RWPE1 (cell line): Measurements from ENCODE around the gene C14orf39.
A peak's percentile ranks its signal among the peaks of the same experiment; 100 is the strongest.
"Not testable (repeated sequence)": the region's sequence is repeated elsewhere in the genome, so short reads cannot be mapped to it uniquely, and the experiment has no call there.

Experiments
- CTCF ChIA-PET: fragments of 350-600 bp; sonication (Branson Sonifier 250); formaldehyde crosslinking; extraction: SDS; loops from one replicate; lab custom pipeline; 2021; lab: Yijun Ruan, JAX
- POLR2A ChIA-PET: fragments of 400-600 bp; formaldehyde crosslinking; extraction: SDS; loops from one replicate; lab custom pipeline; 2020; ENCODE audit warnings: antibody characterized with exemption; ENCODE audit not compliant: low non-redundant PET; lab: Yijun Ruan, JAX
- DNase-seq: peaks from one replicate; pipeline ENCODE4 v3.0.0; 2012; ENCODE audit warnings: low spot score
- H3K27ac ChIP-seq: fragments of 450-650 bp; 2 replicates; pipeline ENCODE4 v1.5.1; 2017
- TF ChIP-seq, protein P1 (sequence below): fragments of 450-650 bp; conservative IDR thresholded peaks from 2 replicates; pipeline ENCODE4 v1.5.1; 2017; ENCODE audit warnings: low read depth, mild to moderate bottlenecking

The C14orf39 gene

DNA sequence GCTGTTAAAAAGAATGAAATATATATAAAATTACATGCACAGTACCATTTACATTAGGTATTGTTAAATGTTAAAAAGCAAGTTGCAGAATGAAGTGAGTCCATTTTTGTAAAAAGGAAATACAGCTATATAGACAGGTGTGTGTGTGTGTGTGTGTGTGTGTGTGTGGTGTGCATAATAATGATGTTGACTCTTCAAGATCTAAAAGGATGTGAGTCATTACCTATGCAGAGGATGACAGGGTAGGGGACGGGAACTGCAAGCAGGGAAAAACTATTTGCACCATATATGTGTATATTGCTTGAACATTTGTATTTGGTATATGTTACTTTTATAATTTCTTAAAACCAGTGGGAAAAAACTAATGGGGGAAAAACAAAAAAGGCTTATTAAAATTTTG is 3.1 kb downstream of the C14orf39 start:
- CTCF ChIA-PET, result no interaction called here
- TF ChIP-seq, protein P1, sequence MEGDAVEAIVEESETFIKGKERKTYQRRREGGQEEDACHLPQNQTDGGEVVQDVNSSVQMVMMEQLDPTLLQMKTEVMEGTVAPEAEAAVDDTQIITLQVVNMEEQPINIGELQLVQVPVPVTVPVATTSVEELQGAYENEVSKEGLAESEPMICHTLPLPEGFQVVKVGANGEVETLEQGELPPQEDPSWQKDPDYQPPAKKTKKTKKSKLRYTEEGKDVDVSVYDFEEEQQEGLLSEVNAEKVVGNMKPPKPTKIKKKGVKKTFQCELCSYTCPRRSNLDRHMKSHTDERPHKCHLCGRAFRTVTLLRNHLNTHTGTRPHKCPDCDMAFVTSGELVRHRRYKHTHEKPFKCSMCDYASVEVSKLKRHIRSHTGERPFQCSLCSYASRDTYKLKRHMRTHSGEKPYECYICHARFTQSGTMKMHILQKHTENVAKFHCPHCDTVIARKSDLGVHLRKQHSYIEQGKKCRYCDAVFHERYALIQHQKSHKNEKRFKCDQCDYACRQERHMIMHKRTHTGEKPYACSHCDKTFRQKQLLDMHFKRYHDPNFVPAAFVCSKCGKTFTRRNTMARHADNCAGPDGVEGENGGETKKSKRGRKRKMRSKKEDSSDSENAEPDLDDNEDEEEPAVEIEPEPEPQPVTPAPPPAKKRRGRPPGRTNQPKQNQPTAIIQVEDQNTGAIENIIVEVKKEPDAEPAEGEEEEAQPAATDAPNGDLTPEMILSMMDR, result no peak
- DNase-seq, result peak; percentile 52
- no peak overlapping the region for H3K27ac ChIP-seq
- POLR2A ChIA-PET, result no interaction called here

DNA sequence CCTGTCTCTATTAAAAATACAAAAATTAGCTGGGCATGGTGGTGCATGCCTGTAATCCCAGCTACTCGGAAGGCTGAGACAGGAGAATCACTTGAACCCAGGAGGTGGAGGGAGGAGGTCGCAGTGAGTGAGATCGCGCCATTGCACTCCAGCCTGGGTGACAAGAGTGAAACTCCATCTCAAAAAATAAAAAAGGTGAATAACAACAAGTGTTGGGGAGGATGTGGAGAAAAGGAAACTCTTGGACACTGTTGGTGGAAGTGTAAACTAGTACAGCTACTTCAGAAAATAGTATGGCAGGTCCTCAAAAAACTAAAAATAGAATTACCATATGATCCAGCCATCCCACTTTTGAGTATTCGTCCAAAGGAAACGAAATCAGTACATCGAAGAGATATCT is 5.6 kb downstream of the C14orf39 start:
- POLR2A ChIA-PET, CTCF ChIA-PET, H3K27ac ChIP-seq, DNase-seq: not testable (repeated sequence)

DNA sequence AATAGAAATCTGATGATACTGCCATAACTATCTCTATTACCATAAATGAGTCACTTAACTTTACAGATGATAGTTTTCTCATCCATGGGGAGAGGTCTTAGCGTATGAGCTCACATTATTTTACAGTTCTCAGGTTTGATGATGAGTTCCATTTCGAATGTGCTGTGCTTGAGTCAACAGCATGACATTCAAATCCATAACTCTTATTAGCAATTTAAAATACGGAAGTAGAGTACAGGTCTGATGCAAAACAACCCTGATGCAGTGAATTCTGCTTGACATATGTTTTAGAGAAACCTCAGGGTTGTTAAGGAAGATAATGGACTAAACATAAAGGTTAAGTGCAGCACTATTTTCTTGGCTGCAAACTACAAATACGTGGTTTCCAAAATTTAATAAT is 30.0 kb downstream of the C14orf39 start:
- CTCF ChIA-PET, result interaction anchor here (0.6 kb wide), 1 partner anchor 159 kb away, joined by 3 read pairs; no protein-coding TSS in a partner anchor

DNA sequence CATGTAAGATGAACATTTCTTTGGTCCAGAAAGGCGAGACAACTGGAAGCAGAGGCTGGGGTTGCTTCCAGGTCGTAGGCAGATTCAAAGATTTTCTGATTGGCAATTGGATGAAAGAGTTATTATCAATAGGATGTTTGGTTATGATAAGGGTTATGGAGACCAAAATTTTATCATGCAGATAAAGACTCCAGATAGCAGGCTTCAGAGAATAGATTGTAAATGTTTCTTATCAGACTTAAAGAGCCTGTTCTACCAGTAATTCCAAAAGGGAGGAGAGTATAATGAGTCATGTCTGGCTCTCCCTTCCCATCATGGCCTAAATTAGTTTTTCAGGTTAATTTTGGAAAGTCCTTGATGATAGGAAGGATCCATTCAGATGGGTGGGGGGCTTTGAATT is 55.6 kb downstream of the C14orf39 start:
- CTCF ChIA-PET, result no interaction called here
- POLR2A ChIA-PET, result no interaction called here
- TF ChIP-seq, protein P1, result no peak
- no peak overlapping the region for H3K27ac ChIP-seq
- no peak for DNase-seq

More for the DNA sequence above, 30.0 kb downstream of the C14orf39 start:
- POLR2A ChIA-PET, result no interaction called here
- H3K27ac ChIP-seq, result no peak overlapping the region
- no peak for DNase-seq
- TF ChIP-seq, protein P1, result no peak

DNA sequence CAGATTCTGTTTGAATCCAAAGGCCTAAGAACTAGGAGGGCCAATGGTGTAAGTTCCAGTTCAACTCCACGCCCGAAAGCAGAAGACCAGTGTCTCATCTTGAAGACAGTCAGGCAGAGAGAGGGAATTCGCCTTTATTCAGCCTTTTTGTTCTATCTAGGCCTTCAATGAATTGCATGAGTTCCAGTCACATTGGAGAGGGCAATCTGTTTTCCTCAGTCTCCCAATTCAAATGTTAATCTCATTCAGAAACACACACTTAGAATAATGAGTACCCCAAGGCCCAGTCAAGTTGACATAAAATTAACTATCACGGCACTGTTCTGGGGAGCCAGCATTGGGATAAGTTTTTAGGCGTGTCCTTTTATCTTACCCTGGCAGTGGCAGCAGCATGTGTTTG is 65.8 kb downstream of the C14orf39 start:
- H3K27ac ChIP-seq, result no peak overlapping the region
- TF ChIP-seq, protein P1, result no peak
- ChIA-PET CTCF (no interaction called here), POLR2A (no interaction called here)
- no peak for DNase-seq

DNA sequence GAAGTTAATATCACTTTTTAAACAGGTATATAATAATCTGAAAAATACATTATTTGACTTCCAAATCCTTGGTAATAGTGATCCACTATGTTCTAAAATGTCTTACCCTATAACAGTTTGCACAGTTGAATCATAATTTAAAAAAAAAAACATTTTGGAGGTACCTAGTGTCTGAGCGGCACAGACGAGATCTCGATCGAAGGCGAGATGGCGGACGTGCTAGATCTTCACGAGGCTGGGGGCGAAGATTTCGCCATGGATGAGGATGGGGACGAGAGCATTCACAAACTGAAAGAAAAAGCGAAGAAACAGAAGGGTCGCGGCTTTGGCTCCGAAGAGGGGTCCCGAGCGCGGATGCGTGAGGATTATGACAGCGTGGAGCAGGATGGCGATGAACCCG is 88.3 kb downstream of the C14orf39 start:
- POLR2A ChIA-PET, H3K27ac ChIP-seq, CTCF ChIA-PET, DNase-seq: not testable (repeated sequence)

DNA sequence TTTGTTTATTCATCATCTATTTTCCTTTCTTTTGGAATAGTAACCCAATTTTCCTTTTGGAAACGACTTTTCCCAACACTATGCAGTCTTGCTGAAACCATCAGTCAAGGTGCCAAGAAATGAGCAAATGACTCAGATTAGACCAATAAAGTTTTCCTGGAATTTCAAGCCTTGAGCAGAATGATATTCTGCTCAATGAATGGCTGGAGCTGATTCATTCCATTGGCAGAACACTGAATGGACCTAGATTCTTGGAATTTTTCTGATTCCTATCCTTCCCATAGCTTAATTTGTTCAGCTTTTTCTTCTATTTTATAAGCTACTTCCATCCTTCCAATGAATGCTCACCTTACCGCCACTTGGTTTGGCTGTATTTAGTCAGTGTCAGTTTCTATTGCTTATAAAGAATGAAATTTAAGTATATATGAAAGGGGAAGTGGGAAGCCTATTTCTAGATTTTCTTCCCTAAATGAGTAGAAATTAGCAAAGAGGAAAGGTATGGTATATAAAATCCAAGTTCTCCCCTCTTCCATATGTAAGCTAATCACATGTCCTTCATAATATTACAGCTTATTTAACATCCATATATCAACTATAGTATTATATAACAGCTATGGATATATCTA is 89.0 kb downstream of the C14orf39 start:
- H3K27ac ChIP-seq, result no peak overlapping the region
- ChIA-PET CTCF (no interaction called here), POLR2A (no interaction called here)
- TF ChIP-seq, protein P1, result no peak
- DNase-seq, result no peak
